ENCODE results near the gene CDC42BPG.

CDC42BPG gene

DNA sequence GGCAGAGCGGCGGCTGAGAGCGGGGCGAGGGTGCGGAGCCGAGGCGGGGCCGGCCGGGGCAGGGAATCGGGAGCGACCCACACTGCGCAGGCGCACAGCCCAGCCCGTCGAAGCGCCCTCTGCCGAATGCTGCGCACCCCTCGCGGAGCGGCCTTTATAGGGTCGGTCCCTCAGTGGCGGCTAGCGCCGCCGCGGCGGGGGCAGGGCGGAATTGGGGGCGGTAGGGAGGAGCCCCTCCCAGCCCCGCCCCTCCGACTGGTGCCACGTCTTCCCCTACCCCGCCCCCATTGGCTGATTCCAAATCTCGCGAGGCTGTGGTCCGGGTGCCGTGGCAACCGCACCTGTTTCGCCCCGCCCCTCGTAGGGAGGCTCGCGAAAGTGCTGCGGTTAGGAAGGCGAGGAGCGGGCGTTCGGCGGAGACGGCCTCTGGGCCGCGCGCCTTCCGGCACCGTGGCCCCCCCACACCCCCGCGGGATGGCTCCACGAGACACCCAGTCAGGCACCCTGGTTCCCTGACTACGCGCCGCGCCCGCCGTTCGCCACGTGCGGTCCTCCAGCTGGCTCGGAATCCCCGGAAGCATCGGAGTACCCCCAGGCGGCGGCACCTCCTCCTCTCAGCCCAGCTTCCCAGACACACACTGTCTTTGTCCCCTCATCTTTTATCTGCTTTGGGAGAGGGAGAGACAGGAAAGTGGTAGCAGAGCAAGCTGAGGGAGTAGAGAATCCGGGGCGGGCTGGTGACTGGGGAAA lies 34.2 kb upstream of the CDC42BPG start, which contains the start of gene EHD1:
Gene EHD1 (minus strand): TSS at position 128 of the 750 bp plus-strand sequence. CDS start 157 bp downstream, outside the sequence.
- peak; percentile 99 to 100 (median 100) for DNase-seq (ENCODE audit: low read depth in 2 of 3, low spot score in 1 of 3)

DNA sequence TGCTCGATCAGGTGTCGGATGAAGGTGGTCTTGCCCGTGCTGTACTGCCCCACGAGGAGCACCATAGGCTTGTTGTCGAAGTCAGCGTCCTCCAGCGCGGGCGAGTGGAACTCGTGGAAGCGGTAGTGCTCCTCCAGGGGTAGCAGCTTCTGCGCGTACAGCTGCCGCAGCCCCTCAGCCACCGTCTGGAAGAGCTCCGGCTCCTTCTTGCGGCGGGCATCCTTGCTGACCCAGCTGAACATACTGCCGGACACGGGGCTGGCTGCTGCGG lies 33.7 kb upstream of the CDC42BPG start:
- no peak for DNase-seq (ENCODE audit: low read depth in 2 of 3, low spot score in 1 of 3)

DNA sequence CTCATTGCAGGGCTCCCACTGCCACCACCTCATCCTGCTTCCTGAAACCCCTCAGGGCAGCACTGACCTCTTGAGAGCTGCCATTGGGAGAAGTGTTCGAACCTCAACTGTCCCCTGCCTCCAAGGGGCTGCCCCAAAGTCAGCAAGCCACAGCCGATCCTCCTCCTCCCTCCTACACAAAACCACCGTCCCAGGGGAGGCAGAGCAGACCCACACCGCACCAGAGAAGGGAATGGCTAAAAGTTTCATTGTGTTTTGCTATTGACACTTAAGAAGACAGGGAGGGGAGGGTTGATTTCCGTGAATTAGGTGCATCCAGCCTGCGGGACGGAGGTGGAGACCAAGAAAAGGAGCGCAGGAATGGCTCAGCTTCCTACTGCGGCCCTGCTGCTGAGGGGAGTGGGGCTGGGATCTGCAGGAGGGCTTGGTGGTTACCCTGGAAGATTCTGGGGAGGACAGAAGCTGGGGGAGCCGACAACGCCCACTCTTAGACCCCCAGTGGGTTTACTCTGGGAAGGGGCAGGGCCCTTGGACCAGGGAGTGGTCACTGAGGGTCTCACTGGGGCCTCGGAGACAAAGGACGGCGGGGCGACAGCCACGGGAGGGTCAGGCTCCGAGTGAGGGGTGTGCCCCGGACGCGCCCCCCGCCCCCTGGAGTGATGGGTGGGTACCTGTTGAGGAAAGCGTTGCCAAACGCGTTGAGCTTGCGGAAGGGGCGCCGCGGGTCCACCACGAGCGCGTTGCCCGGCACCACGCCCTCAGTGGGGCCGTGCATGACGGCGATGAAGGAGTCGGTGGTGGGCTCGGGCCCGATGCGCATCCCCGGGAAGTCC lies 33.2 kb upstream of the CDC42BPG start:
- no peak for DNase-seq (ENCODE audit: low read depth in 2 of 3, low spot score in 1 of 3)

DNA sequence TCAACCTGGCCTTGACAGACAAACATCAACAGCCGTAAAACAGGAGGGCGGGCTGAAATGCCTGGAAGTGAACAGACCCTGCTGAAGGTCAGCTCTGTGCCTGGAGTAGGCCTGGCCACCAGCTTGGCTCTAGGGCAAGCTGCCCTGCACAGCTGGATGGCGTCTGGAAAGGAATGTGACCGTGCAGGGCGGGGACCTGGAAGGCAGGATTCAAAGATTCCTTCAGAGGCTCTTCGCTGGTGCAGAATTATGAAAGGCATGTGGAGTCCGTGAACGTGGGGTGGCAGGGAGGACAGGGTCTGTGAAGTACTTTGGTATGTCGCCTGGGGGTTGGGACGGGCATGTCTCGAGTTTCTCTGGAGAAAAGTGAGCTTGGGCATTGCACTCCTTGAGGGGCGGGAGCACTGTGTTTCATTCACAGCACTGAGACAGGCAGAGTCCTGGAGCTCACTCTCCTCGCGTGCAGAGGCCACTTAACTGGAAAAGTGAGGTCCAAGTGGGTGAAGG lies 32.4 kb upstream of the CDC42BPG start:
- no peak for DNase-seq (ENCODE audit: low read depth in 2 of 3, low spot score in 1 of 3)

DNA sequence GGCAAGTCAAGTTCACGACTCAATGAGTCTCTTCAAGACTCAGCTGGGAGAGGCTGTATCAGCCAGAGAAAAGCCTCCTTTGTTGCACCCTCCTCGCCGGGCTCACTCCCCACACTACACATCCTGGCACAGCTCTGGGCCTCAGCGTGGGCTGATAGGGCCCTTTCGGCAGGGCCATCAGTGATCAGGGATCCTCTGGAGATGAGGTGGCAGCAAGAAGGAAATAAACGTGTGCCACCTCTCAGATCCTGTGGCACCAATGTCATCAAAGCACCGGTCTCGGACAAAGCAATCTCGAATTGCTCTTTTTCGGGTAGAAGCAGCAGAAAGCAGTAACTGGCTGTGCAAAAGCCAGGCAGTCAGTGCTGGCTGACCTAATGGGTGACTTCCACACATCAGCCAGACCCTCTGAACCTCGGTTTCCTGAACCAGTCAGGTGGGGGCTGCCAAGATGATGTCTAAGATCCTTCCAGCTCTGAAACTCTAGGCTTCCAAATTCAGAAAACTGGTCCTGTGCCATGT lies 31.8 kb upstream of the CDC42BPG start:
- DNase-seq (ENCODE audit: low read depth in 2 of 3, low spot score in 1 of 3): peak in 1 of 3 donors; percentile 51

DNA sequence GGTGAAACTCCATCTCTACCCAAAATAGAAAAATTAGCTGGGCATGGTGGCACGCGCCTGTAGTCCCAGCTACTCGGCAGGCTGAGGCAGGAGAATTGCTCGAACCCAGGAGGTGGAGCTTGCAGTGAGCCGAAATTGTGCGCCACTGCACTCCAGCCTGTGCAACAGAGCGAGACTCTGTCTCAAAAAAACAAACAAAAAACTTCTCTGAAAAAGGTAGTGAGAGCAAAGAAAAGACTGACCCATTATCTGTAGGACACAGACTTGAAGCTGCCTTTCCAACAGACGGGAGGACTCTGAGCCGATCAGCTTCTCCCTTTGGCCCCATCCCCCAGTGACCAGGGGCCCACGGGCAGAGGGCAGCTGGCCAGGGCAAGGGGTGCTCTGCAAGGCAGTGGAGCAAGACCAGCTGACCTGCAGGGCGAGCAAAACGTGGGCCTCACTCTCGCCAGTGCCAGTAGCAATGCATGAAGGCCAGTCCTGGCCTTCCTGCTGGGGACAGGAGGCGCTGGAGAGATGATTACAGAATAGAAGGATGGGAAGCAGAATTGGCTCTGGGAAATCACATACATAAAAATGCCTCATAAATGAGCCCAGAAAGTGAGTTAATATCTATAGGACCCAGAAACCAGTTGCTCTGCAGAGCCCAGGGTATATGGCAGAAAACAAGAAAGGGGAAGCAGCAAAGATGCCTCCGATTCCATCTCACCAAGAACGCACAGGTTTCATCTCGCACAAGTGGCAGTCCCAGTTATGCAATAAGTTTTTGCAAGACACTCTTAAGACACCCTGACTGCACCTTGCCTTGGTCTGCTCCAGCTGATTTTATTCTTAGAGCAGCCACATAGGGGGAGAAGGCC lies 31.1 kb upstream of the CDC42BPG start:
- no peak for DNase-seq (ENCODE audit: low read depth in 2 of 3, low spot score in 1 of 3)

DNA sequence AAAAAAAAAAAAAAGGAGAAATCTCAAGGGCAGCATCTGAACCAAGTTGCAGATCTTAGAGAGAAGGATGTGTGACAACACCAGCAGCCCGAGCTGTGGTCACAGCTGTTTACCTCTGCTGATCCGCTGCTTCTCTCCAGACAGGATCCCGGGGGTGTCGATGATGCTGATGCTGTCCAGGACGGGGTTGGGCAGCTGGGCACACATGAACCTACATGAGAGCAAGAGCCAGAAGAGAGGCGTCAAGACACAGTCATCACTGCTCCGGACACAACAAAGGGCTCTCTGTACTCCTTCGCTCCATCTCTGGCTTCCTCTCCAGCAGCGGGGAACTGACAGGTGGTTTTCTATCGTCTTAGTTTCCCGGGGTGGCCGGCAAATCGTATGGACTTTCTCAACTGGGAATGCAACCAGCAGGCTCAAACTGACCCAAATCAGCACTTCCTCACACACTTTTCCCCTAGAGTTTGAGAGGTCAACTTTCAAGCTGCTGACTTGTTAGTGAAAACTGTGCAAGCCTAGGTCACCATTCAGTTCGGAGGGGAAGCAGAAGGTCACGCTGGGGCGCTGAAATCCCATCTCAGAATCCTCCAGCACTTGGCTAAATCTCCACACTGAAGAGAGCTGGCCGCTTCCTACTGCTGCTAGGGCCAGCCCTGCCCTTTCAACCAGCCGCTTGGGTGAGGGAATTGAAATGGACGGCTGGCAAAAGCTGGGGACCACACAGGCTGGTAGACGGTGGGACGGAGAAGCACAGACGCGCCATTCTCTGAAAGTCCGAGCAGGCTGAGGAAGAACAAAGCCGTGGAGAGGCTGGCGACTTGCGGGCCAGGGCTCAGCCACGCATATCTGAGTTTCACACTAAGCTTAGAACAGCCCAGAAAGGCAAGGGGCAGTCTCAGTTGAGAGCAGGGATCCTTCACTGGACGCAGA lies 30.1 kb upstream of the CDC42BPG start:
- DNase-seq (ENCODE audit: low read depth in 2 of 3, low spot score in 1 of 3): no peak

DNA sequence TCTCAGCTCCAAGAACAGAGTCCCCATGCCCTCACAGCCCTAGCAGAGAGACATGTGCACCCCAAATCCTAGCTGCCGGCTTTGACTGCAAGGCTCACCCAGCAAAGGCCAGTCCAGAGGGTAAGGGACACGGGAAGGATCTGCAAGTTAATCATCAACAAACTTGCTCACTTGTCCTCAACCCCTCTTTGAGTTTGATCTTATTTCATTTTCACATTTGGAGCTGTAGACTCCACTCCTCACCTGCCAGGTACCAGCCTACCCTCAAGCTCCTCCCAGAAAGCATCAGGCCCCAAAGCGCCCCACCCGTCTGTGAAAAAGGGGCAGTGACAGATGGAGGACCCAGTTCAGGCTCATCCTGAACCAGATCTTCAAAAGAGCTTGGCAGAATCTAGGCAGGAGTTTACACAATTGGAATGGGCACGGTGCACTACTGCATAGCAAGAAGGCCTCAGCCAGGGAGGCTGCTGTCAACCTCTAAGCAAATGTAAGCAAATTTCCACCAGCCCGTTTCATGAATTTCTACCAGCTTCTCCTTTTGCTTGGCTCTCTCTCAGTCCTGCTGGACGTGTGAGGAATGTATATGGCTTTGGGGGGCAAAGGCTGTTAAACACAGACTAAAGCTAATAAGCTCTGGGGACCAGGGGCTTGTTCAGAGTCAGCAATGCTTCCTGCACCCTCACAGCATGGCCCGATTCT lies 28.5 kb upstream of the CDC42BPG start:
- DNase-seq (ENCODE audit: low read depth in 2 of 3, low spot score in 1 of 3): no peak

DNA sequence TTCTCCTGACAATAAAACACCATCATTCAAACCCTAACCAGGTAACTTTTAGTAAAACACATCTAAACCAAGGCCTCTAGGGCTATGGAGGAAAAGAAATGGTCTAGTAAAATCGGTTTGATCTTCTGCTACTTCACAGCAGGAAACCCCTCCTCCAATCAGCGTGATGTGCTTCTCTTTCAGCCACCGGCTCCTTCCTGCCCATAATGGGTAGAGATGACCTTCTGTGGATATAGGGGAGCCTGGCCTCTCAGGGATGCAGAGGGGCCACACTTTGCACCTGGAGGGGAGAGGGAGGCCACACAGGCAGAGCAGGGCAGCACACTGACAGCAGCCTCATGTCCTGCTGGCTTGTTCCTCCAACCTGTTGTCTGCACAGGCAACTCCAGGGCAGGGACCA lies 27.0 kb upstream of the CDC42BPG start:
- DNase-seq (ENCODE audit: low read depth in 2 of 3, low spot score in 1 of 3): no peak

DNA sequence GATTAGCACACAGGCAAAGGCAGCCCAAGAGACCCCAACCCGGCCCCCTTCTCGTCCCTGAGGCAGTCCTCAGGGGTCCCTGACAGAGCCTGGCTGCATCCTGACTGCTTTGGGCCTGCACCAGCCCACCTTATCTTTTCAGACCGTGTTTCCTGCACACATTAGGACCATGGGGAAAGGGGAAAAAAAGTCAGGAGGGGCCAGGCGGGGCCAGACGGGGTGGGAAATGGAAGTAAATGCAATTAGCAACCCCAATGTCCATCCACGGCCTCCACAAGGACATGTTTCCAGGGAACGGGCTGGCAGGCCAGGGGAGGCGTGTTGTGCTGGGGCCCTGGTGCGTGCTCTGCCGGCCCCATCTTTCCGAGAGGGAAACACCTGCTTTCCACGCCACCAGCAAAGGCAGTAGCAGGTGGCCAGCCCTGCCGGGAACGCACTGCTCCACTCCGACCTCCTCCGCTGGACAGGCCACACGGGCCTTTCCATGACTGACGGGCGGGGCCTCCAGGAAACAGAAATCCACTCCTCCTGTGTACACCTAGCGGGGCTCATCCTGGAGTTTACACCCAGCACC lies 26.5 kb upstream of the CDC42BPG start:
- DNase-seq (ENCODE audit: low read depth in 2 of 3, low spot score in 1 of 3): no peak

DNA sequence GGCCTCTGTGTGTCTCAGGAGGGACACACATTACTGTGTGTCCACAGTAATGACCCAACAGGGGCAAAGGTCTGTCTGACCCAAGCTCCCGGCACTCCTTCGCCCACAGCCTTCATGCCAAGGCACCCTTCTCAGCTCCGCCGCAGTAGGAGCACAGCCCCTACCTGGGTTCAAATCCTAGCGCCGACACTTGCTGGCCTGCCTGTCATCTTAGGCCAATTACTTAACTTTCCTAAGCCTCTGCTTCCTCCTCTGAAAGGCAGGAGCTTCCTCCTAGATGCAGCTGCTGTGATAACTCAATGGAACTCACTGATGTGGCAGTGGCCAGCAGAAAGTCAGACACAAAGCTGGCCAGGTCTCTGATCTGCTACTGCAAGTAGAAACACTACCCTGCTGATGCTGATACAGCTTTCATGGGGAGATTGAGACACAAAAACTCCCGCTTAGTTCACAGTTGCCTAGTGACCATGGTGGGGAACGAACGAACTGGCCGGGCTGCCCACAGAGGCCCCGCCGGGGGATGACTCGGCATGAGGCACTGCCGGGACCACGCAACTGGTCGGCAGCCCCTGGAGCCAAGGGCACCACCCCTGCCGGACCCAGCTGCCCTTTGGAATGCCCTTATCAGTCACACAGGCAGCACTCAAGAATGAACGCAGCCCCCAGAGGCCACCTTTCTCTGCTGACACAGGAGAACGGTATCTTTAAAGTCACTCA lies 25.9 kb upstream of the CDC42BPG start:
- DNase-seq (ENCODE audit: low read depth in 2 of 3, low spot score in 1 of 3): no peak

DNA sequence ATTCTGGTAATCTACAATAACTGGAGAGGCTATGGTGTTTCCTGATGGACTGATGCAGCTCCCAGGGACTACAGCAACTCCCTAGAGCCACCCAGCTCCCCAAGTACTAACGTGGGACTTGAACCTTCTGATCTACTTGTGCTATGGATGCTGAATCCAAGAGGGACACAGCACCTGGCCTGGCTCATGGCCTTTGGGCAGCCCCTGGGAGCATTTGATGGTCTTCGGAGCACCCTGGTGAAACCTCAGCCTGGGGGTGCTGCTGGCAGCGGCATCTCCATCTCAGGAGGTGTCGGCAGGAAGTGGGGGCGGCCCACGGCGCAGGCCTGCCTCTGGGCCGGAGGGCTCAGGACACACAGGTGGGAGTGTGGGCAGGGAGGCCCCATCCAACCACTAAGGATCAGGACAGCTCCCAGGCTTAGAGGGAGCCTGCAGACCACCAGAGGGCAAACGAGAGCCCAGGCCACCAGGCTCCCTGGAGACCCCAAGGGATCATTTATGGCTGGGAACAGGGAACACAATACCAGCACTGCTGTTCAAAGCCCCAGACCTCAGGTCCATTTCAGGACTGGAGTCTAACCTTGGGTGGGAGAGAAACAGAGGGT lies 25.2 kb upstream of the CDC42BPG start:
- DNase-seq (ENCODE audit: low read depth in 2 of 3, low spot score in 1 of 3): no peak

DNA sequence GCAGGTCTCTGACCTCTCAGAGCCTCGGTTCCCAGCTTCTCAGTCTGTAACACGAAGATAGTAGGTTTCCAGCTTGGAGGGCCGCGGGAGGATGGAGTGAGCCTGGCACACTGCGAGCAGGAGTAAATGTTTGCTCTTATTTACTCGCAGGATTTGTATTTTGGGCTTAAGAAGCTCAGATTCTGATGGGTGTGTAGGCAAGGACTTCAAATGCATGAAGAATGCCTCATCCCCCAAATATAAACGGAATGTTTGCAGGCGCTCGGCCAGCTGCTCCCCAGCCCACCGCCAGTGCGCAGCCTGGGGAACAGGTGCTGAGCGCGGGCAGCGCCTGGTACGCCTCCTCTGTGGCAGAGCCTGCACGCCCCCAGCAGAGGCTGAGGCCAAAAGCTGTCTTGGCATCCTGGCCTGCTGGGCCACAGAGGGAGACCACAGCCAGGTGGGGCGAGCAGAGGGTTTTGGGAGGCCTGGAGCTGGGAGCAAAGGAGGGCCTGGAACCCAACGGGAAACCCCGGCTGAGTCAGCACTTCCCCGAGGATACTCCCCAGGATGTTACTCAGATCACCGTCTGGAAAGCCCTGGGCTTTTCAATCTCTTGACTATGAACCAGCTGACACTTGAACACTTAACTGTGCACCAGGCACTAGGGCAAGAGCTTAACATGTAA lies 24.6 kb upstream of the CDC42BPG start:
- DNase-seq (ENCODE audit: low read depth in 2 of 3, low spot score in 1 of 3): peak in 1 of 3 donors; percentile 50

DNA sequence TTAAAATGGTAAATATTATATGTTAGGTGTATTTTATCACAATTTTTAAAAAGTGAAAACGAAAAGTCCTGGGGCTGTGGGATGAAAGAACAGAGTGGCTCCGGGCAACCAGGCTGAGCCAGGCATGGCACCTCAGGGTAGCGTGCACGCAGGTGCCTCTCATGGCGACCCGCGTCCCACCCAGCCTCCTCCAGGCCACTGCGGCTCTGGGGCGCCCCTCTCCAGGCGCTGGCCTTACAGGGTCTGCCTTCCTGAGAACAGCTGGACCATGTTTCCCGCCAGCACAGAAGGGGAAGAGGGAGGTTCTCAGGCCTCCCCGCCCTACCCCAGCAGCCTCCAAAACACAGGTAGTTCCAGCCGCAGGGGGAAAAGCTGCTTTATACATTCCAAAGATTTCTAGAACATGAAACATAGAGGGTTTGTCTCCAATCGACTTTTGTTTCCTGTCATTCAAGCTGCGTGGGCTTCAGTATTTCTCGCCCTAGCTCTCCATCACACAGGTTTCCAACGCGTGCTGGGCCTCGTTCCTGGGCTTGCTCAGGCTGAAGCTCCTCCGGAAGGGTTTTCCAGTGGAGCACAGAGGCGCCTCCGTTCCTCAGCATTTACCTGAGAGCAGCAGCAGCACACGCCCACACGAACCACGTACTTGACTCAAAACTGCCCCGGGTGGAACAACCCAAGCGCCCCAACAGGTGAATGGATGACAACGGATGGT lies 23.5 kb upstream of the CDC42BPG start:
- no peak for DNase-seq (ENCODE audit: low read depth in 2 of 3, low spot score in 1 of 3)

DNA sequence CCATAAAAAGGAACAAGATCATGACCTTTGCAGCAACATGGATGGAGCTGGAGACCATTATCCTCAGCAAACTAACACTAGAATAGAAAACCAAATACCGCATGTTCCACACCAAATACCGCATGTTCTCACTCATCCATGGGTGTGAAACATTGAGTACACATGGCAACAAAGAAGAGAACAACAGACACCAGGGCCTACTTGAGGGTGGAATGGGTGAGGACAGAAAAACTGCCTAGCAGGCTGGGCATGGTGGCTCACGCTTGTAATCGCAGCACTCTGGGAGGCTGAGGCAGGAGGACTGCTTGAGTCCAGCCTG lies 21.7 kb upstream of the CDC42BPG start:
- DNase-seq (ENCODE audit: low read depth in 2 of 3, low spot score in 1 of 3): no peak

DNA sequence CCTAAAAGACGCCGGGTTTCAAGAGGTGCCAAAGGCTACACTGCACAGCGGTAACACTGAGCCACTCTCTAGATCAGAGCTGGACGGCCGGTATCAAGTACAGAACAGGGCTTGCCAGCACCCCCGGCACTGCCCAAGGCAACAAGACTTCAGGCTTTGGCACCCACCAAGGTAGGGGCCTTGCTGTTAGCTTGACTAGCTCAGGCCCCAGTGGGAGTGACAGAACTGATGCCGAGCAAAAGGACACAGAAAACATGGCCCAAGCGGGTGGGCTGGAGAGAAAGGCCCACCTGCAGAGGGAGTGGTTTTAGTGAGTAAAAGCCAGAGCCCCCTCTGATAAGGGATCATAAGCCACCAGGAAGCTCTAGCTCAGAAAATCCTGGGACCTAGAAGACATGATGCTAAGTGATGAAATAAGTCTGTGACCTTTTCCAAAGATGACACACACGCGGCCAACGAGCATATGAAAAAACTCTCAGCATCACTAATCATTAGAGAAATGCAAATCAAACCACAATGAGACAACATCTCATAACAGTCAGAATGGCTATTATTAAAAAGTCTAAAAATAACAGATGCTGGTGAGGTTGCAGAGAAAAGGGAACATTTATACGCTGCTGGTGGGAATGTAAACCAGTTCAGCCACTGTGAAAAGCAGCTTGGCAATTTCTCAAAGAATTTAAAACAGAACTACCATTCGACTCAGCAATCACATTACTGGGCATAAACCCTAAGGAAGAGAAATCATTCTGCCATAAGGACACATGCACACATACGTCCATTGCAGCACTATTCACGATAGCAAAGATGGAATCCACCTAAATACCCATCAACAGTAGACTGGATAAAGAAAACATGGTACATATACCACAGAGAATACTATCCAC lies 21.1 kb upstream of the CDC42BPG start:
- DNase-seq (ENCODE audit: low read depth in 2 of 3, low spot score in 1 of 3): no peak

Measured in stimulated activated CD4-positive, alpha-beta T cell treated with anti-CD3 and anti-CD28 coated beads, Interleukin-12 subunit alpha, Interleukin-12 subunit beta, amount 100 ng/mL, for 48 hours (primary cell).